ENCODE measurements around the gene SMURF2.
"Not testable (repeated sequence)": the region's sequence is repeated elsewhere in the genome, so short reads cannot be mapped to it uniquely, and the experiment has no call there.

SMURF2 gene

DNA sequence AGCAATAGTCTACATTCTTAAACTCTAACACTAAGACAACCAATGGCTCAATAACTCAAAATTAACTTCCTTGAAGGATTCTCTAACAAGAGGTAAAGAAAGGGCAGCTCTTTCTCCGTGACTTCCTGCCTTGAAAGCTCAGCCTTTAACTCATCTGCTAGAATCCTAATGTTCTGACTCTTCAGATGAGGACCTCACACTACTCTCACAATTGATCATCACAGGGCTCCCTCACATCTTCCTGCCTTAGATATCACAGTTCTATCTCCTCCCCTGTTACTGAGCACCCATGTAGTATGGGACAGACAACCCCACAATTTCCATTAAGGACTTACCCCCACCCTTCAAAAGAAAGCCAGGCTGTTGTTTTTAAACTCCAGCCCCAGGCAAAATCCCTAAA is 33.5 kb downstream of the SMURF2 start:
- DNase-seq = no peak

- no peak for DNase-seq
These were observed 34.3 kb downstream of the SMURF2 start for GRCh38 chr17:64627797-64628196.

DNA sequence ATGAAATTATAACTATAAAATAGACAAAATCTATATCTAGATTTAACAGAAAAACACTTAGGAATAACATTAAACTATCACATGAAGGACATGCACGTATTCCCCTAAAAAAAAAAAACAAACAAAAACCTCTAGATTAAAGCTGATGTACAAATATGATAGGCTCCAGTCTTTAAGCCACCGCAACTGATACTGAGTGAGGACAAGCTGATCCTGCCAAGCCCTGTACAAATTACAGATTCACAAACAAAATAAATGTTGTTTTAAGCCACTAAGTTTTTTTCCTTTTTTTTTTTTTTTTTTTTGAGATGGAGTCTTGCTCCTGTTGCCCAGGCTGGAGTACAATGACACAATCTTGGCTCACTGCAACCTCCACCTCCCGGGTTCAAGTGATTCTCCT is 35.3 kb downstream of the SMURF2 start:
- DNase-seq = no peak

GRCh38 chr17:64625541-64625940 is 36.6 kb downstream of the SMURF2 start:
- no peak for DNase-seq

- no peak for DNase-seq
These were observed 39.0 kb downstream of the SMURF2 start for GRCh38 chr17:64622931-64623654.

GRCh38 chr17:64621772-64622171 is 40.3 kb downstream of the SMURF2 start:
- DNase-seq = no peak

DNA sequence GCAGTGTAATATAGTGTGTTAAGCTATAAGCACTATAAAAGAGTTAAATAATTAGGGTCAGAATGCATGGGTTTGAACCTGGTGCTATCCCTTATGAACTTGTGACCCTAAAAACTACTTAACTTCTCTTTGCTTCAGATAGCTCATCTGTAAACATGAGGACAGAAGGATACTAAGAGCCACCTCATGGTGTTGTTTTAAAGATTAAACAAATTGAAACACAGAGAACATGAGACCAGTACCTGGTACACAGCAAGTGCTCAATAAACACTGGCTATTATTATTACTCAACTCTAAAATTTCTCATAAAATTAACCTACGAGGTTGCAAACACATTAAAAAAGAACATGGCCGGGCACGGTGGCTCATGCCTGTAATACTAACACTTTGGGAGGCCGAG is 43.3 kb downstream of the SMURF2 start:
- no peak for DNase-seq

DNA sequence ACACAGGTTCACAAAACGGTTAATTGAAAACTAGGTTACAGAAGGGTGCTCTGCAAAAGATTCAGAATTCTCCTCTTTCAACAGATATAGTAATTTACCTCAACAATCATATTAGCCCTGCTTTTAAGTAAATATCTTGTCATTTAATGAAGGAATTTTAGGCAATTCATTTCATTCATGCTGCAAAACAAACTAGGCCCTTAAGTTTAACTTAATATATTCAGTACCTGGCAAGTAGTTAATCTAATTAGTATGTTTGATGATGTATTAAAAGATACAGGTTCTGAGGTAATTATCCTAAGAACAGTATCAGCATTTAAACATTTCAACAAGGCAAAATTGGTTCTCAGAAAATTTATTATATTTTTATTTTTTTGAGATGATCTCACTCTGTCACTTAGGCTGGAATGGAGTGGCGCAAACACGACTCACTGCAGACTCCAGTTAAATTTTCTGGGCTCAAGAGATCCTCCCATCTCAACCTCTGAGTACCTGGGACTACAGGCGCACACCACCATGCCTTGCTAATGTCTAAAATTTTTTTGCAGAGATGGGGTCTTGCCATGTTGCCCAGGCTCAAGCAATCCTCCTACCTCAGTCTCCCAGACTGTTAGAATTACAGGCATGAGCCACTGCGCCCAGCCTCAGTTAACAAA is 44.9 kb downstream of the SMURF2 start:
- DNase-seq = no peak

GRCh38 chr17:64615028-64615677 is 47.0 kb downstream of the SMURF2 start:
- no peak for DNase-seq

DNA sequence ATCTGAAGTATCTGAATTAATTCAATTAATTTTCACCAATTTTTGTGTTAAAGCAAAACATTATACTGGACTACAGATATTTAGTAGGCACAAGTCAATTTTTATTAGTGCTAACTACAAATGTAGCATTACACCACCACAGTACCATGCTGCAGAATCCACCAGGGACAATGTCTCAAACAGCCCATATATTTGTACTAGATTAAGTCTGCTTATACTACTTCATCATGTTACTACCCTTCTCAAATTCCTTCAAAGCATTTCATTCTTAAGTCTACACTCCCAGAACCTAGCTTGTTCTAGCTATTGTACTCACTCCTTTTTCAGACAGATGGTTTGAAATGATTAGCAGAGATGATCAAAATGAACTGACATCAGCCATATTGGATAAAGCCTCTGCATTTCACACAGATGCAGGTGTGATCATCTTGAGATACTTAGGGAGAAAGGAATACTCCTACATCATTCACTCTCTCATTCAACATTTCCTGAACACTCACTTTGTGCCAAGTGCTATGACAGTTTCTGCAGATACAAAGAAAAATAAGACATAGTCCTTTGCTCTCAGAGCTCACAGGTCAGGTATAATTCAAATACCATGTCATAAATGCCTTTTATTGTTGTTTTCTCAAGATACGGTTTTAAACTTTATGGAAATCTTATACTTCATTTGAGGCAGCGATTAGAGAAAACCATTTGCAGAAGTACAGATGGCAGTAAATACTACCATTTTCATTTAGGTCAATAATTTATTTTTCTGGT is 47.7 kb downstream of the SMURF2 start:
- no peak for DNase-seq

DNA sequence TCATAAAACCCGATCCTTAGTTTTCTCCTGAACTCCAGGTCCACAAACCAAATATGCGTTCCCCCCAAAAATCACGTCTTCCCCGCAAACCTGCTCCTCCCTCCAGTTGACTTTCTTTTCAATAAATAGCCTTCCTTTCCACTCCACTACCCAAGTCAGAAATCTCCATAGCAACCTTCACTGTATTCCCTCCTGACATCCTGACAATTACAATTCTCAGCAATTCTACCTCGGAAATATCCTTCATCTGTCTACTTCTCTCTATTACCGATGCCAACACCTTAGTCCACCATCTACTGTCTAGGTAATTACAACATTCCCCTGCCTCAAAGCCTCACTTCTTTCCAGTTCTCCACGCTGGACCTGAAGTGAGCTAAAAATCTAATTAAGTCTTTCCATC is 50.7 kb downstream of the SMURF2 start:
- no peak for DNase-seq

DNA sequence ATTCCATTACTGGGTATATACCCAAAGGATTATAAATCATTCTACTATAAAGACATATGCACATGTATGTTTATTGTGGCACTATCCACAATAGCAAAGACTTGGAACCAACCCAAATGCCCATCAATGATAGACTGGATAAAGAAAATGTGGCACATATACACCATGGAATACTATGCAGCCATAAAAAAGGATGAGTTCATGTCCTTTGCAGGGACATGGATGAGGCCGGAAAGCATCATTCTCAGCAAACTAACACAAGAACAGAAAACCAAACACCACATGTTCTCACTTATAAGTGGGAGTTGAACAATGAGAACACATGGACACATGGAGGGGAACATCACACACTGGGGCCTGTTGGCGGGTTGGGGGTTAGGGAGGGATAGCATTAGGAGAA is 51.9 kb downstream of the SMURF2 start:
- not testable (repeated sequence) for DNase-seq

GRCh38 chr17:64608571-64608981 is 53.5 kb downstream of the SMURF2 start:
- DNase-seq = no peak

DNA sequence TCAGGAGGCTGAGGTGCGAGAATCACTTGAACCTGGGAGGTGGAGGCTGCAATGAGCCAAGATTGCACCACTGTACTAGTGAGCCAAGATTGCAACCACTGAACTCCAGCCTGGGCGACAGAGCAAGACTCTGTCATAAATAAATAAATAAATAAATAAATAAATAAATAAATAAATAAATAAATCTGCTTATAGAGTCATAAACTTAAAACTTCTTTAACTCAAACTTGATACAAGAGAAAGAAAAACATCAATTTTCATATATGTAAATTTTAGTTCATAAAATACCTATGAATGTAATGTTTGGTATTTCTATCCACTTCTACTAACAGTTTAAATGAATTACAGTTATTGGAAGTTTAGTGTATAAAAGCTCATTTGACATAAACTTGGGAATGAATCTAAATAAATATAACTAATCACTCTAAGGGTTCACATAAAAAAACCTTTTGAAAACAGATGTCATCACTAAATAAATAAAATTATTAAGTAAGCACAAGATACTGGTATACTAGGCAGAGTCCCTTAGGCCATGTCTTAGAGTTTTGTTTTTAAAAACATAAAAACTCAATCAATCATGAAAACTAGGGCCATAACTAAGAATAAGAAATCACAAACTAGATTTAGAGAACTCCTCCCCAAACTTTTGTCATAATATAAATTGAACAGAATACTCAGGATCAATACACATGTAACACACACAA is 54.1 kb downstream of the SMURF2 start:
- DNase-seq = no peak

GRCh38 chr17:64604532-64604931 is 57.6 kb downstream of the SMURF2 start:
- DNase-seq = not testable (repeated sequence)

- DNase-seq = no peak
These were observed 58.1 kb downstream of the SMURF2 start for GRCh38 chr17:64603987-64604386.

GRCh38 chr17:64599827-64600226 is 62.3 kb downstream of the SMURF2 start:
- DNase-seq = no peak

DNA sequence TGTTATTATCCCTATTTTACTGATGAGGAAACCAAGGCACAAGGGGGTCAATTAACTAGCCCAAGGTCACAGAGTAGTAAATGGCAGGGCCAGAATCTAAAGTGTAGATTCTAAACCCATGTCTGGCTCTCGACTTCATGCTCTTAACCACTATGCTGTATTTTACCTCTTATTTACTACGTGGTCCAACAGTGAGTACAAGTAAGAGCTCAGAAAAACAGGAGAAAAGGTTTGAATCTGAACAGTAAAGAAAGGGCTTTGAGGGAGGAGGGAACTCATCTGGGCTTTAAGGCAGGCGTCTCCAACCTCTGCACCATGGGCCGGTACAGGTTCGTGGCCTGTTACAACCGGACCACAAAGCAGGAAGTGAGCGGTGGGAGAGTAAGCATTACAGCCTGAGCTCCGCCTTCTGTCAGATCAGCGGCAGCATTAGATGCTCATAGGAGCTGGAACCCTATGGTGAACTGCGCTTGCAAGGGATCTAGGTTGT is 62.9 kb downstream of the SMURF2 start:
- DNase-seq = peak; percentile 34

- no peak for DNase-seq
These were observed 63.4 kb downstream of the SMURF2 start for GRCh38 chr17:64598672-64599071.

DNA sequence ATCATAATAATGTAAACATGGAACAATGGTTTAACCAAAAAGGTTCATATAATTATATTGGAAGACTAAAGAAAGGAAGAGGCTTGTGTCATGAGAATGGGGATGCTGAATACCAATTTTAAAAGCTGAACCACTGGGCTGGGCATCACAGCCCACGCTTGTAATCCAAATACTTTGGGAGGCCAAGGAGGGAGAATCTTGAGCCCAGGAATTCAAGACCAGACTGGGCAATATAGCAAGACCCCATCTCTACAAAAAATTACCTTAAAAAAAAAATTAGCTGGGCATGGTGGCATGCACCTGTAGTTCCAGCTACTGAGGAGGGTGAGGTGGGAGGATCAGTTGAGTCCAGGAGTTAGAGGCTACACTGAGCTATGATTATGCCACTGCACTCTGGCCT is 65.1 kb downstream of the SMURF2 start:
- DNase-seq = no peak

DNA sequence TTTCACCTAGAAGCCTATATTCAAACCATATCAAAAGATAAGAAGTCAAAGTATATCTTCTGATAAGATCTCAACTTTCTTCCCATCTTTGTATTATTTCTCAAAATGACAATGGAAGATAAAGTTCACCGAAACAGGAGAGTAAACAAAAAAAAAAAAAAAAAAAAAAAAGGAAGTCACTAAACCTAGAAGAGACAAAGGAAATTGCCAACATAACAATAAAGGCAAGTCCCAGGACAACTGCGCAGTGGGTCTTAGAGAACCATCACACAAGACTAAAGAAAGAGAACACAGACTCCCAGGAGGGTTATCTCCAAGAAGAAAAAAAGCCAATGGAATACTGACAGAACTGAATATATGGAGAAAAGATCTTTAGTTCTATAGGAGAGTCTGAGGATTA is 65.7 kb downstream of the SMURF2 start:
- no peak for DNase-seq

GRCh38 chr17:64591944-64592343 is 70.2 kb downstream of the SMURF2 start:
- DNase-seq = no peak

DNA sequence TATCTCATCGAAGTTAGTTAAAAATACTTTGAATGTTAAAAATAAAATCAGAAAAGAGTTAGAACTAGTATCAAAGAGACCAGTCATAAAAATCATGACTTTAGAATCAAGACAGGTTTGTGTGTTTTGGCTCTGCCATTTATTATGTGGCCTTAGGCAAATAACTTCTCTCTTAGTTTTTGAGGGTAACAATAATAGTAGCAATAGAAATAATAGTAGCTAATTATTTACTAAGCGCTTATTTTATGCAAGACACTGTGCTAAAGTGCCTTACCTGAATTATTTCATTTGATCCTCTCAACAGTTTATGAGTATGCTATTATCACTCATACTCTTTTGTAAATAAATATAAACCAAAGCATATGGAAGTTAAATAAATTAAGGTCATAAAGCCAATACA is 77.0 kb downstream of the SMURF2 start:
- DNase-seq = no peak
